ENCODE measurements around the gene TAL1. TPM values are rescaled to one million over a fixed set of nuclear protein-coding genes. Genes with fewer than 3 reads are reported as not detected.
A peak's percentile ranks its signal among the peaks of the same experiment; 100 is the strongest.

The TAL1 gene
- total and polyA plus RNA-seq, 2 of the 8 experiments (the other 6 are each of a cell fraction or from before 2014, with no cell fraction given) = 0.09 to 0.15 TPM

GRCh38 chr1:47174656-47175020, 57.4 kb downstream of the TAL1 start:
- Histone ChIP-seq H3K18ac (ENCODE audit: extremely low read depth, low read length) (no peak overlapping the region), H3K4me2 (ENCODE audit: insufficient read depth in 1 of 2, low read depth in 2 of 2, low read length in 2 of 2) (no peak overlapping the region), H2BK15ac (ENCODE audit: low read length) (no peak overlapping the region), H4K20me1 (replicated peaks in 1 of 2; ENCODE audit: control insufficient read depth in 1 of 2, insufficient read depth in 2 of 2, low read length in 2 of 2) (no peaks in the 10 kb centered on the region), H3K56ac (replicated peaks; ENCODE audit: insufficient read length, low read depth, low read length) (no peak overlapping the region), H3K27me3 (replicated peaks in 1 of 4; ENCODE audit: control insufficient read depth in 3 of 4, extremely low read depth in 1 of 4, insufficient read depth in 3 of 4, low read length in 3 of 4) (peaks cover 0 to under 1% (median under 1%) of the 10 kb centered on the region in 4 experiments; a peak in 3 of 7 replicates), H4K5ac (ENCODE audit: insufficient read length, low read depth, low read length) (no peak overlapping the region), H2BK120ac (replicated peaks; ENCODE audit: low read depth, low read length) (no peak overlapping the region), H3K23me2 (ENCODE audit: low read depth, low read length) (peaks cover 2% of the 10 kb centered on the region; the same call in 1 of the 2 replicates), H2AK5ac (ENCODE audit: low read depth, low read length) (no peak overlapping the region), H2BK12ac (ENCODE audit: low read depth, low read length) (0 out of 2 replicates have a peak overlapping the region, but pooled peaks have one; percentile 62), H3K4me1 (replicated peaks in 1 of 4; ENCODE audit: control insufficient read depth in 3 of 4, insufficient read depth in 4 of 4, low read length in 3 of 4) (peaks cover 0 to 9% (median 1%) of the 10 kb centered on the region in 4 experiments; a peak in 3 of 7 replicates), H4K91ac (replicated peaks; ENCODE audit: insufficient read length, low read length) (no peak overlapping the region), H3K27ac (ENCODE audit: low read depth, low read length) (no peak overlapping the region), H3K79me2 (ENCODE audit: control insufficient read depth in 1 of 2, insufficient read depth in 2 of 2, low read length in 2 of 2) (no peaks in the 10 kb centered on the region), H3K79me1 (ENCODE audit: low read depth, low read length) (no peaks in the 10 kb centered on the region), H3K23ac (ENCODE audit: insufficient read length) (no peak overlapping the region), H4K8ac (ENCODE audit: extremely low read depth, insufficient read depth, low read length) (no peak overlapping the region), H3K9me3 (ENCODE audit: insufficient read depth in 2 of 2, low read depth in 1 of 2, low read length in 1 of 2) (no peaks in the 10 kb centered on the region), H3K14ac (ENCODE audit: insufficient read length) (no peak overlapping the region), H2BK5ac (ENCODE audit: low read depth, low read length) (no peak overlapping the region), H3K4me3 (ENCODE audit: extremely low read depth in 1 of 4, insufficient read depth in 2 of 4, low read depth in 3 of 4, low read length in 4 of 4) (no peak overlapping the region), H3K36me3 (ENCODE audit: control insufficient read depth in 2 of 4, insufficient read depth in 4 of 4, low read length in 3 of 4) (no peaks in the 10 kb centered on the region), H3K4ac (replicated peaks; ENCODE audit: insufficient read length, low read depth, low read length) (no peak overlapping the region), H2BK20ac (ENCODE audit: low read length) (no peak overlapping the region), H2AFZ (ENCODE audit: low read length) (no peak overlapping the region), H3K9ac (replicated peaks in 1 of 4; ENCODE audit: extremely low read depth in 1 of 4, low read depth in 3 of 4, low read length in 3 of 4) (no peak overlapping the region)
- POLR2A ChIA-PET (ENCODE audit: partially characterized antibody) = no interaction called here
- FAIRE-seq = no peak
- peak in 1 of 2 experiments; percentile 40 for DNase-seq (ENCODE audit: low read depth in 1 of 2, low spot score in 2 of 2)
- CTCF ChIA-PET (ENCODE audit: partially characterized antibody) = interaction anchor here (0.7 to 14.4 kb wide), 34 partner anchors 9 to 680 kb away, joined by 3 to 207 read pairs (median 5); partner anchors contain the start of genes PDZK1IP1 and STIL
- TF ChIP-seq USF2 (IDR thresholded peaks at IDR 0.05; ENCODE audit: low read length) (no peak), SP2 (IDR thresholded peaks at IDR 0.05; ENCODE audit: low read length) (no peak), CTBP2 (IDR thresholded peaks at IDR 0.05; ENCODE audit: borderline replicate concordance, insufficient read depth, insufficient read length, low read length) (no peak), SUZ12 (IDR thresholded peaks at IDR 0.05; ENCODE audit: low read length) (no peak), KDM1A (IDR thresholded peaks at IDR 0.05; ENCODE audit: borderline replicate concordance, low read length) (no peak), KDM5A (IDR thresholded peaks at IDR 0.05; ENCODE audit: low read length) (no peak), CHD1 (IDR thresholded peaks at IDR 0.05; ENCODE audit: low read depth, low read length) (no peak), HDAC2 (IDR thresholded peaks at IDR 0.05; ENCODE audit: borderline replicate concordance in 1 of 2, low read depth in 2 of 2, low read length in 2 of 2) (no peak), RBBP5 (IDR thresholded peaks at IDR 0.05; ENCODE audit: borderline replicate concordance, low read depth, low read length) (no peak), RXRA (IDR thresholded peaks at IDR 0.05; ENCODE audit: insufficient read depth, low read depth, low read length) (no peak), NRF1 (IDR thresholded peaks at IDR 0.05; ENCODE audit: low read depth, low read length) (no peak), SAP30 (IDR thresholded peaks at IDR 0.05; ENCODE audit: insufficient read depth, insufficient replicate concordance, low read length) (no peak), ASH2L (IDR thresholded peaks at IDR 0.05; ENCODE audit: low read length) (no peak)

Data from H1 (cell line).